Measurements from ENCODE around the gene CUEDC1. TPM values are rescaled to one million over a fixed set of nuclear protein-coding genes. Genes with fewer than 3 reads are reported as not detected.
A peak's percentile ranks its signal among the peaks of the same experiment; 100 is the strongest.

Gene CUEDC1
- total RNA-seq, 4 donors from 2014 or later: 30.3 to 72.2 (median 51.2) TPM

DNA sequence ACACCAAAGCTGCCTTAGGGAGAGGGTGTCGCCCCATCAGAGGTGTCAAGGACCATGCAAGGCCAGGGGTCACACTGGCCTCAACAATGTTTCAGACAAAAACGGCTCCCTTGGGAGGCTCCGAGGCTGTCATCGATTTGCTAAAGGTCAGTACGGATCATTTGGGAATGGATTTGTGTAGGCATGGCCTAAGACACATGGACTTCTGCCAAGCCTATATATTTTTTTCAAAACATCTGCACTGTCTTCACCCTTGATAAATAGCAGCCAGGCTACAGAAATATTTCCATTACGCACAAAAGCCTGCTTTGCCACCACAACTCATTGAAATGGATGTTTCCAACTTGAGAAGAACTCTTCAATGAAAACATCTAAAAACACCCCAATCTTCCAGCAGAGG, 10.3 kb downstream of the CUEDC1 start:
- Histone ChIP-seq H3K4me3 (no peak overlapping the region), H3K4me1 (peaks cover 90 to 100% (median 100%) of the 10 kb centered on the region in 4 donors), H3K27ac (replicated peaks in 1 of 4) (peak overlapping the region; percentile 98 to 100 (median 100)), H3K9me3 (no peaks in the 10 kb centered on the region), H3K36me3 (no peaks in the 10 kb centered on the region), H3K27me3 (no peaks in the 10 kb centered on the region)
- intact Hi-C loops (cut with DNase I): loop anchor here (5.0 kb wide), 1 partner anchor 68 kb away; no protein-coding TSS in a partner anchor
- no peak for DNase-seq (ENCODE audit: extremely low spot score)
- WGBS: 53% methylated on average over 6 of the region's 6 CpGs
- TF ChIP-seq CTCF (IDR thresholded peaks at IDR 0.05) (no peak), POLR2A (IDR thresholded peaks at IDR 0.05; ENCODE audit: low read depth) (no peak), POLR2AphosphoS5 (IDR thresholded peaks at IDR 0.05) (no peak), EP300 (IDR thresholded peaks at IDR 0.05) (no peak)

DNA sequence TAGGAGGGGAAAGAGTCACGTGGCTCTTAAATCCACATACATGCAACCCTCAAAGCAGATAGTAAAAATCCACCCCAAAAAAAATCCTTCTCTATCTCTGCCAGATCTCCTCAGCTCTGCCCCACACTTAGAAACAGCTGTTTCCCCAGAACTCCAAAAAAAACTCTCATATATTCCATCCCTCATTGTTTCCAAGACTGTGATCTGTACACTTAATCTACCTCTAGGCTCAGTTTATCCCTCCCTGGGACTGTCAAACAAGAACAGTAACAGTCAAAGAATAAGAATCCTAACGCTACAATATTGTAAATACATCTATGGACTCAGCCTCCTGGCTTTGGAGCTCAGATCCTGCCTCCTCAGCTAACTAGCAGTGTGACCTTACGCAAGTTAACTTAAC, 11.6 kb downstream of the CUEDC1 start:
- Histone ChIP-seq H3K4me3 (no peak overlapping the region), H3K9me3 (no peaks in the 10 kb centered on the region), H3K27ac (replicated peaks in 1 of 4) (peak overlapping the region; percentile 98 to 100 (median 100)), H3K27me3 (no peaks in the 10 kb centered on the region), H3K36me3 (no peaks in the 10 kb centered on the region), H3K4me1 (peaks cover 90 to 100% (median 100%) of the 10 kb centered on the region in 4 donors)
- intact Hi-C loops (cut with DNase I): no loop called here
- WGBS: 44% methylated on average over 3 of the region's 3 CpGs
- DNase-seq (ENCODE audit: extremely low spot score): no peak
- TF ChIP-seq POLR2AphosphoS5 (IDR thresholded peaks at IDR 0.05): peak in 1 of 2 donors; percentile 19
- no peak for TF ChIP-seq POLR2A (IDR thresholded peaks at IDR 0.05; ENCODE audit: low read depth)
- TF ChIP-seq EP300 (IDR thresholded peaks at IDR 0.05): no peak

DNA sequence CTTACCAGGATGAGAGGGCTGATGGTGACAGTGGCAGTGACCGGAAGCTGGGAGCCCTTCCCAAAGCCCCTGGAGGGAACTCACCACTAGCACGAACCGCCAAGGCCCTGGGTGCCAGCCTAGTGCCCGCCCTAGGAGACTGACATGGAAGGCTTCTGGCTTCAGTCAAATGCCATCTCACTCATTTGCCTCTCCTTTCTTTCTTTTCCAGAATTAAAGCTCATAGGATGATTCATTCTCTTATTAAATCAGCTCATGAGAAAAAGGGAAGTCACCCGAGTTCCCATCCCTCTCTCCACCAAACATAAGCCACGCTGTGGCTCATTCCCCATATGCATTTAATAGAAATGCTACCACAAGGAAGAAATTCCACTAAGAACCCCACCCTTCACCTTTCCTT, 12.1 kb downstream of the CUEDC1 start:
- intact Hi-C loops (cut with DNase I): no loop called here
- H3K27ac ChIP-seq (replicated peaks in 1 of 4): peak overlapping the region; percentile 98 to 100 (median 100)
- no peaks in the 10 kb centered on the region for H3K27me3 ChIP-seq
- WGBS: 51% methylated on average over 6 of the region's 6 CpGs
- no peak for DNase-seq (ENCODE audit: extremely low spot score)
- TF ChIP-seq POLR2AphosphoS5 (IDR thresholded peaks at IDR 0.05) (peak in 1 of 2 donors; percentile 33), EP300 (IDR thresholded peaks at IDR 0.05) (no peak), POLR2A (IDR thresholded peaks at IDR 0.05; ENCODE audit: low read depth) (no peak)
- no peak overlapping the region for H3K4me3 ChIP-seq
- H3K9me3 ChIP-seq: no peaks in the 10 kb centered on the region
- no peaks in the 10 kb centered on the region for H3K36me3 ChIP-seq
- H3K4me1 ChIP-seq: peaks cover 90 to 100% (median 100%) of the 10 kb centered on the region in 4 donors

- DNase-seq (ENCODE audit: extremely low spot score): no peak
- H3K27me3 ChIP-seq: no peaks in the 10 kb centered on the region
- no peaks in the 10 kb centered on the region for H3K9me3 ChIP-seq
- no peaks in the 10 kb centered on the region for H3K36me3 ChIP-seq
- peak overlapping the region; percentile 98 to 100 (median 100) for H3K27ac ChIP-seq (replicated peaks in 1 of 4)
- WGBS: 47% methylated on average over 10 of the region's 10 CpGs
- intact Hi-C loops (cut with DNase I): no loop called here
- no peak overlapping the region for H3K4me3 ChIP-seq
- peaks cover 92 to 100% (median 100%) of the 10 kb centered on the region in 4 donors for H3K4me1 ChIP-seq
- TF ChIP-seq EP300 (IDR thresholded peaks at IDR 0.05) (no peak), POLR2A (IDR thresholded peaks at IDR 0.05; ENCODE audit: low read depth) (no peak), CTCF (IDR thresholded peaks at IDR 0.05) (no peak), POLR2AphosphoS5 (IDR thresholded peaks at IDR 0.05) (no peak)
Measured at GRCh38 chr17:57941384-57942370, 13.5 kb downstream of the CUEDC1 start.

DNA sequence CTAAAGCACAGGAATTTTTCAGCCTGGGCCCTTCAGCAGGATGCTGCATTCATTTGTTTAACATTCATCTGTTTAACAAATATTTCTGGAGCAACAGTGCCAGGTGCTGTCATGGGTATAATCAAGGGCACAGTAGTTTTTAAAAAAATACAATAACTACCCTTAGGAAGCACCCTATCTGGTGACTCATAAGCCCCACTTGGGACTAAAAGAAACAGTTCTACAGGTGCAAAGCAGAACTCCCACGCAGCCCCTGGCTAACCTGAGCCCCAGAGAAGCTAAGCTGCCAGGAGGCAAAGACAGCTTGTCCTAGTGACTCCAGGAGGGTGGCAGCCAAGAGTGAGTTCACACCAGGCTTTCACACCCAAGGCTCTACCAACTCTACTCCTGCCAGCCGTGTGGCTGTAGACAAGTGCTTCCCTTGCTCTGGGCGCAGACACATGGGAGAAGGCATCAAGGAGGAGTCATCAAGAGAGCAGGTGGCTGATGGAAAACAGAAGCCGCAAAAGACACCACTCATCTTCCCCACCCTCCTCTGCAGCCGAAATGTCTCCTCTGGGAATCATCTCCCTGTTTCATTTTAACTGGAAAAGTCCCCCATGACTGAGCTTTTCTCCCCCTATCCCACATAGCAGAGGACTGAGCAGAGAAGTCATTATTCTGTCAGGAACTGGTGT, 14.4 kb downstream of the CUEDC1 start:
- no peak overlapping the region for H3K4me3 ChIP-seq
- H3K27ac ChIP-seq (replicated peaks in 1 of 4): peak overlapping the region; percentile 98 to 100 (median 100)
- intact Hi-C loops (cut with DNase I): no loop called here
- TF ChIP-seq POLR2AphosphoS5 (IDR thresholded peaks at IDR 0.05) (peak; percentile 40 to 59), EP300 (IDR thresholded peaks at IDR 0.05) (no peak)
- H3K4me1 ChIP-seq: peaks cover 92 to 100% (median 100%) of the 10 kb centered on the region in 4 donors
- H3K36me3 ChIP-seq: no peaks in the 10 kb centered on the region
- no peak for DNase-seq (ENCODE audit: extremely low spot score)
- no peaks in the 10 kb centered on the region for H3K9me3 ChIP-seq
- WGBS: 40% methylated on average over 3 of the region's 5 CpGs
- H3K27me3 ChIP-seq: no peaks in the 10 kb centered on the region
